ENCODE data around the gene SUMO4.

- TF ChIP-seq, protein P1, sequence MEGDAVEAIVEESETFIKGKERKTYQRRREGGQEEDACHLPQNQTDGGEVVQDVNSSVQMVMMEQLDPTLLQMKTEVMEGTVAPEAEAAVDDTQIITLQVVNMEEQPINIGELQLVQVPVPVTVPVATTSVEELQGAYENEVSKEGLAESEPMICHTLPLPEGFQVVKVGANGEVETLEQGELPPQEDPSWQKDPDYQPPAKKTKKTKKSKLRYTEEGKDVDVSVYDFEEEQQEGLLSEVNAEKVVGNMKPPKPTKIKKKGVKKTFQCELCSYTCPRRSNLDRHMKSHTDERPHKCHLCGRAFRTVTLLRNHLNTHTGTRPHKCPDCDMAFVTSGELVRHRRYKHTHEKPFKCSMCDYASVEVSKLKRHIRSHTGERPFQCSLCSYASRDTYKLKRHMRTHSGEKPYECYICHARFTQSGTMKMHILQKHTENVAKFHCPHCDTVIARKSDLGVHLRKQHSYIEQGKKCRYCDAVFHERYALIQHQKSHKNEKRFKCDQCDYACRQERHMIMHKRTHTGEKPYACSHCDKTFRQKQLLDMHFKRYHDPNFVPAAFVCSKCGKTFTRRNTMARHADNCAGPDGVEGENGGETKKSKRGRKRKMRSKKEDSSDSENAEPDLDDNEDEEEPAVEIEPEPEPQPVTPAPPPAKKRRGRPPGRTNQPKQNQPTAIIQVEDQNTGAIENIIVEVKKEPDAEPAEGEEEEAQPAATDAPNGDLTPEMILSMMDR (IDR thresholded peaks at IDR 0.05), result no peak
- TF ChIP-seq POLR2AphosphoS5 (IDR thresholded peaks at IDR 0.05) (no peak), EP300 (IDR thresholded peaks at IDR 0.05) (no peak), POLR2A (IDR thresholded peaks at IDR 0.05) (no peak)
Observed at GRCh38 chr6:149446791-149447376, 46.8 kb downstream of the SUMO4 start.

Measured in stomach (tissue), 4 donors.